Inferior parietal cortex (tissue), 1 donor: ENCODE data around the gene CDS1.
"Not testable (repeated sequence)": the region's sequence is repeated elsewhere in the genome, so short reads cannot be mapped to it uniquely, and the experiment has no call there.

Experiments used
- DNase-seq: peaks from one replicate; pipeline ENCODE4 v3.0.0-alpha.2; 2016; ENCODE audit errors: extremely low spot score

Gene CDS1

GRCh38 chr4:84582988-84583875, at the start of gene CDS1:
CDS1 (plus strand) TSS chr4:84583127; CDS start chr4:84583402, 275 bp downstream.
- peak; percentile 22 for DNase-seq

- no peak for DNase-seq
Measured at GRCh38 chr4:84535901-84536300, 47.0 kb upstream of the CDS1 start.

GRCh38 chr4:84545093-84545492, 37.8 kb upstream of the CDS1 start:
- DNase-seq = no peak

GRCh38 chr4:84547211-84547610, 35.7 kb upstream of the CDS1 start:
- no peak for DNase-seq

- not testable (repeated sequence) for DNase-seq
Measured at GRCh38 chr4:84549191-84549590, 33.7 kb upstream of the CDS1 start.

GRCh38 chr4:84562156-84562555, 20.8 kb upstream of the CDS1 start:
- no peak for DNase-seq

GRCh38 chr4:84563002-84563401, 19.9 kb upstream of the CDS1 start:
- DNase-seq = no peak

GRCh38 chr4:84565951-84566350, 17.0 kb upstream of the CDS1 start:
- no peak for DNase-seq

- no peak for DNase-seq
Measured at GRCh38 chr4:84568496-84568895, 14.4 kb upstream of the CDS1 start.

GRCh38 chr4:84569009-84569408, 13.9 kb upstream of the CDS1 start:
- no peak for DNase-seq

GRCh38 chr4:84573385-84574068, 9.4 kb upstream of the CDS1 start:
- DNase-seq = no peak

- DNase-seq = peak; percentile 39
Measured at GRCh38 chr4:84574069-84574720, 8.7 kb upstream of the CDS1 start.

GRCh38 chr4:84578540-84579402, 4.2 kb upstream of the CDS1 start:
- DNase-seq = peak; percentile 55

GRCh38 chr4:84579403-84579776, 3.5 kb upstream of the CDS1 start:
- DNase-seq = no peak

GRCh38 chr4:84582302-84582987, 482 bp upstream of the CDS1 start:
- peak; percentile 67 for DNase-seq

- peak; percentile 29 for DNase-seq
Measured at GRCh38 chr4:84583876-84584380, 1.0 kb downstream of the CDS1 start.

GRCh38 chr4:84585251-84585650, 2.3 kb downstream of the CDS1 start:
- DNase-seq = no peak

- no peak for DNase-seq
Measured at GRCh38 chr4:84594724-84595123, 11.8 kb downstream of the CDS1 start.

- no peak for DNase-seq
Measured at GRCh38 chr4:84596826-84597225, 13.9 kb downstream of the CDS1 start.

GRCh38 chr4:84597450-84597849, 14.5 kb downstream of the CDS1 start:
- no peak for DNase-seq

- DNase-seq = no peak
Measured at GRCh38 chr4:84606645-84607044, 23.7 kb downstream of the CDS1 start.
